Measurements from ENCODE around the gene AIFM3. TPM values are rescaled to one million over a fixed set of nuclear protein-coding genes. Genes with fewer than 3 reads are reported as not detected.

Gene AIFM3
- total RNA-seq, 1 donor from 2014 or later = 12.3 TPM

- no peak for TF ChIP-seq CTCF (IDR thresholded peaks at IDR 0.05)
- intact Hi-C loops (cut with DNase I) = no loop called here
- no peaks in the 10 kb centered on the region for H3K36me3 ChIP-seq
- DNase-seq = no peak
- H3K9me3 ChIP-seq = no peaks in the 10 kb centered on the region
- no peak overlapping the region for H3K27ac ChIP-seq
- no peaks in the 10 kb centered on the region for H3K27me3 ChIP-seq (ENCODE audit: low read depth)
- H3K4me1 ChIP-seq = peaks cover 18% of the 10 kb centered on the region
- H3K4me3 ChIP-seq = no peak overlapping the region
- ATAC-seq = no peak
Observed at GRCh38 chr22:21010426-21011113, 43.5 kb downstream of the AIFM3 start.

GRCh38 chr22:21012446-21013407 is 45.7 kb downstream of the AIFM3 start:
- ATAC-seq (no peak), DNase-seq (no peak)
- intact Hi-C loops (cut with DNase I) = no loop called here
- H3K27ac ChIP-seq = no peak overlapping the region
- TF ChIP-seq CTCF (IDR thresholded peaks at IDR 0.05) = no peak
- no peaks in the 10 kb centered on the region for H3K36me3 ChIP-seq
- no peaks in the 10 kb centered on the region for H3K9me3 ChIP-seq
- H3K4me1 ChIP-seq = peaks cover 18% of the 10 kb centered on the region
- H3K27me3 ChIP-seq (ENCODE audit: low read depth) = no peaks in the 10 kb centered on the region
- H3K4me3 ChIP-seq = no peak overlapping the region

- Histone ChIP-seq H3K4me1 (peaks cover 18% of the 10 kb centered on the region), H3K27ac (peak overlapping the region; percentile 77), H3K9me3 (no peaks in the 10 kb centered on the region), H3K36me3 (no peaks in the 10 kb centered on the region), H3K27me3 (ENCODE audit: low read depth) (no peaks in the 10 kb centered on the region), H3K4me3 (peak overlapping the region; percentile 60)
- DNase-seq (no peak), ATAC-seq (peak in 1 of 2 donors; percentile 1)
- TF ChIP-seq CTCF (IDR thresholded peaks at IDR 0.05) = no peak
- intact Hi-C loops (cut with DNase I) = no loop called here
Observed at GRCh38 chr22:21013657-21014201, 46.7 kb downstream of the AIFM3 start.

- TF ChIP-seq CTCF (IDR thresholded peaks at IDR 0.05) = no peak
- ATAC-seq (peak; percentile 90 to 93), DNase-seq (peak; percentile 90)
- H3K36me3 ChIP-seq = no peaks in the 10 kb centered on the region
- no peaks in the 10 kb centered on the region for H3K27me3 ChIP-seq (ENCODE audit: low read depth)
- no peaks in the 10 kb centered on the region for H3K9me3 ChIP-seq
- peak overlapping the region; percentile 77 for H3K27ac ChIP-seq
- intact Hi-C loops (cut with DNase I) = no loop called here
- peak overlapping the region; percentile 60 for H3K4me3 ChIP-seq
- peaks cover 18% of the 10 kb centered on the region for H3K4me1 ChIP-seq
Observed at GRCh38 chr22:21014202-21014725, 47.2 kb downstream of the AIFM3 start.

GRCh38 chr22:21014726-21015465 is 47.8 kb downstream of the AIFM3 start, which contains the start of gene P2RX6:
Gene P2RX6, plus strand, starts transcription at chr22:21015165. Its CDS starts 10 bp downstream, at chr22:21015175.
- peak; percentile 38 to 55 for ATAC-seq
- intact Hi-C loops (cut with DNase I) = no loop called here

More at GRCh38 chr22:21014726-21015465, 47.8 kb downstream of the AIFM3 start, which contains the start of gene P2RX6:
- Histone ChIP-seq H3K9me3 (no peaks in the 10 kb centered on the region), H3K4me3 (peak within 1 kb of the TSS; percentile 60), H3K4me1 (peaks cover 18% of the 10 kb centered on the region), H3K27me3 (ENCODE audit: low read depth) (no peaks in the 10 kb centered on the region), H3K36me3 (no peaks in the 10 kb centered on the region), H3K27ac (peak within 1 kb of the TSS; percentile 77)
- peak; percentile 53 for DNase-seq
- TF ChIP-seq CTCF (IDR thresholded peaks at IDR 0.05) = no peak

Data from lower lobe of right lung (tissue), 2 donors.